Measurements from ENCODE around the gene ZNF335. TPM values are rescaled to one million over a fixed set of nuclear protein-coding genes. Genes with fewer than 3 reads are reported as not detected.

The ZNF335 gene
- total and polyA plus RNA-seq, 2 of the 13 experiments (the other 11 are each of a cell fraction or from before 2014, with no cell fraction given): 9.7 to 13.7 TPM

DNA sequence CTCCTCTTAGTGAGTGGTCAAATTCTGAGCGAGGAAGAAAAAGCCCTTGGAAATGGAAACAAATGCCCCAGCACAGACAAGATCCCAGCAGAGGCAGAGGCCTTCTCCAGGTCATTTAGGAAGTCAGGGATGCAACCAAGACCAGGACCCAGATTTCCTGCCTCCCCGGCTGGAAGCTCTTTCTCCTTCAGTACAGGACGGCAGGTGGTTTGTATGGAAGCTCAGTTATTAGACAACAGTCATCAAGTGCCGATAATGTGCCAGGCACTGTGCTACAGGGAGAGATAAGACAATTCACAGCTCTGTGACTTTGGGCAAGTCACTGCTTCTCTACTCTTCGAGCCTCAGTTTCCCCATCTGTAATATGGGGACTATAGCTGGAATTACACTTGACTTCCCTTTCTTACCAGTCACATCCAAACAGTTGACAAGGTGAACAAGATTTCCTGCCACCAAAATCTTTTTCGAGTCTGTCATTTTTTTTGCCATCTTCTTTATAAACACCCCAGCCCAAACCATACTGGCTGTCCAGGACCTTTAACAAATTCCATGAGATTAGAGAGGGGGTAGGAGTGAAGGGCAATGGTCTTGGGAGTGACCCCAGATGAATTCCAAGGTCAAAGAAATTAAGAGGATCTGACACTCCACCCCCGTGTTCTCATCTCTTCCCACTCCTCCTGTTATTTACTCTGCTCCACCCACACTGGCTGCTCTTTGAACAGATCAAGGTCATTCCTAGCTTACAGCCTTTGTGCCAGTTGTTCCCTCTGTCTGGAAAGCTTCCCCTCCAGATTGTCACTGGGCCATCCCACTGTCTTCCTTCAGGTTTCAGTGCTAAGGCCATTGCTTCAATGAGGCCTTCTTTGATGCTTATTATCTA is 42.8 kb upstream of the ZNF335 start (continued):
- TF ChIP-seq PRDM4 (CRISPR knock-in tag; IDR thresholded peaks at IDR 0.05; ENCODE audit: borderline replicate concordance): no peak
- no peak for TF ChIP-seq HIVEP1 (CRISPR knock-in tag; IDR thresholded peaks at IDR 0.05)
- no peak for TF ChIP-seq MAX (IDR thresholded peaks at IDR 0.05)
- no peak for TF ChIP-seq ISX (CRISPR knock-in tag; conservative IDR thresholded peaks at IDR 0.05)
- no peak for TF ChIP-seq SRSF9 (IDR thresholded peaks at IDR 0.05; ENCODE audit: borderline replicate concordance, insufficient read depth, low read depth, low read length, poor library complexity, severe bottlenecking)
- TF ChIP-seq SMARCC2 (IDR thresholded peaks at IDR 0.05): no peak
- TF ChIP-seq, protein P1, sequence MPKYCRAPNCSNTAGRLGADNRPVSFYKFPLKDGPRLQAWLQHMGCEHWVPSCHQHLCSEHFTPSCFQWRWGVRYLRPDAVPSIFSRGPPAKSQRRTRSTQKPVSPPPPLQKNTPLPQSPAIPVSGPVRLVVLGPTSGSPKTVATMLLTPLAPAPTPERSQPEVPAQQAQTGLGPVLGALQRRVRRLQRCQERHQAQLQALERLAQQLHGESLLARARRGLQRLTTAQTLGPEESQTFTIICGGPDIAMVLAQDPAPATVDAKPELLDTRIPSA (CRISPR knock-in tag; IDR thresholded peaks at IDR 0.05; ENCODE audit: borderline replicate concordance): no peak
- TF ChIP-seq ZNF589 (CRISPR knock-in tag; conservative IDR thresholded peaks at IDR 0.05): no peak
- TF ChIP-seq KAT8 (CRISPR knock-in tag; IDR thresholded peaks at IDR 0.05): peak; percentile 70
- no peak for TF ChIP-seq ZBTB21 (CRISPR knock-in tag; IDR thresholded peaks at IDR 0.05)
- no peak for TF ChIP-seq ZNF326 (CRISPR knock-in tag; IDR thresholded peaks at IDR 0.05; ENCODE audit: borderline replicate concordance)
- TF ChIP-seq SNAPC4 (CRISPR knock-in tag; IDR thresholded peaks at IDR 0.05): no peak
- TF ChIP-seq SIX1 (CRISPR knock-in tag; IDR thresholded peaks at IDR 0.05; ENCODE audit: borderline replicate concordance): peak; percentile 35; the same call in 1 of the 2 replicates
- 0 out of 2 replicates have a peak, but pooled peaks have one; percentile 11 for TF ChIP-seq PHF8 (CRISPR knock-in tag; IDR thresholded peaks at IDR 0.05)
- TF ChIP-seq TRAFD1 (CRISPR knock-in tag; IDR thresholded peaks at IDR 0.05; ENCODE audit: borderline replicate concordance): no peak
- TF ChIP-seq ZNF605 (CRISPR knock-in tag; IDR thresholded peaks at IDR 0.05): peak; percentile 47; the same call in 1 of the 2 replicates

Measured in HepG2 (cell line).